PFSK-1 (cell line): ENCODE results near the gene NAALADL1.
A peak's percentile ranks its signal among the peaks of the same experiment; 100 is the strongest.

ENCODE experiments used
- FOXP2 ChIP-seq: optimal IDR thresholded peaks from 2 replicates; pipeline ENCODE3; 2011; ENCODE audit warnings: borderline replicate concordance, control low read depth, inconsistent platforms; ENCODE audit not compliant: insufficient read depth; ENCODE audit errors: extremely low read length, extremely low read depth
- POLR2AphosphoS5 ChIP-seq: IDR thresholded peaks from 2 replicates; pipeline ENCODE4 v1.6.1; 2012; ENCODE audit warnings: low read depth, mild to moderate bottlenecking, control low read depth, low read length, moderate library complexity
- REST ChIP-seq, 2 experiments: IDR thresholded peaks; 2 replicates each; pipeline versions ENCODE4 v1.6.1 to v1.8.0; 2011 to 2012; ENCODE audit warnings: low read depth in 2 of 2, low read length in 2 of 2, control low read depth in 1 of 2, inconsistent platforms in 1 of 2, mild to moderate bottlenecking in 1 of 2, moderate library complexity in 1 of 2; ENCODE audit not compliant: insufficient read depth in 1 of 2
- SIN3A ChIP-seq: IDR thresholded peaks from 2 replicates; pipeline ENCODE4 v1.6.1; 2012; ENCODE audit warnings: mild to moderate bottlenecking, low read length, moderate library complexity, borderline replicate concordance; ENCODE audit not compliant: insufficient read depth
- TAF1 ChIP-seq: IDR thresholded peaks from 2 replicates; pipeline ENCODE4 v1.6.1; 2012; ENCODE audit warnings: low read length, control low read depth, borderline replicate concordance; ENCODE audit not compliant: insufficient read depth

The NAALADL1 gene

DNA sequence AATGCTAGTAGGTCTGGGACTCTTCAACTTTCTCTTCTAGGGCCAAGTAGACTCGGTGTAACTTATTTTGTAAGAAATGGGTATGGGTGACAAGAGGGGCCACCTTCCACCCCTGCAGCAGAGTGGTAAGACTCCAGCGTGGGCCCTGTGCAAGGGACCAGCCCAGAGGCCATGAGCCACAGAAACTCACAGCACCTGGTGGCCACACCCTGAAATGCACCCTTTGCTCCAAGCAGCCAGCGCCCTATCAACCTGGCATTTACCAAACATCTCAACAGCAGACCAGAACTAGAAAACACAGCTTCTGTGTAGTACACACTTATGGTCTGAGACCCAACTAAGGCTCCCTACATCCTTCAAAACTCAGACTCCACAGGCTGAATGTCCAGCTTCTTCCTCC lies 19.8 kb upstream of the NAALADL1 start:
- TF ChIP-seq TAF1 (no peak), POLR2AphosphoS5 (peak; percentile 19; the same call in 1 of the 2 replicates), FOXP2 (no peak), SIN3A (no peak), REST (IDR thresholded peaks at IDR 0.05; ENCODE audit: insufficient read depth in 1 of 2, low read depth in 2 of 2, low read length in 2 of 2) (no peak)

GRCh38 chr11:65077451-65077850 lies 19.1 kb upstream of the NAALADL1 start:
- TF ChIP-seq POLR2AphosphoS5, result no peak
- no peak for TF ChIP-seq SIN3A
- TF ChIP-seq FOXP2, result no peak
- no peak for TF ChIP-seq TAF1
- no peak for TF ChIP-seq REST (IDR thresholded peaks at IDR 0.05; ENCODE audit: insufficient read depth in 1 of 2, low read depth in 2 of 2, low read length in 2 of 2)

DNA sequence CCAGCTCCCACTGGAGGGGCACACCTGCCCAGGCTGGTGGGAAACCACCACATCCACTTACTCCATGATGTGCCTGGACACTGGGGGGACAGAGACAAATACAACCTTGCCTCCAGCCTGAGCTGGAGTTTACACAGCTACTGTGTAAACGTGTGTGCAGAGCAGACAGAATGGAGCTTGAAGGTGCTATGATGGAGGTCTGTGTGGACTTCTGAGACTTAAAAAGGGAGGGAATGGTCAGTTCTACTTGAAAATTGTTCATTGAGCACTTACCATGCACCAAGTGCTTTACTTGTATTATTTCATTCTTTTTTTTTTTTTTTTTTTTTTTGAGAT lies 14.2 kb upstream of the NAALADL1 start:
- TF ChIP-seq SIN3A (no peak), TAF1 (no peak), REST (IDR thresholded peaks at IDR 0.05; ENCODE audit: insufficient read depth in 1 of 2, low read depth in 2 of 2, low read length in 2 of 2) (no peak), POLR2AphosphoS5 (no peak)

- TF ChIP-seq POLR2AphosphoS5 (no peak), REST (IDR thresholded peaks at IDR 0.05; ENCODE audit: insufficient read depth in 1 of 2, low read depth in 2 of 2, low read length in 2 of 2) (no peak), FOXP2 (no peak), TAF1 (no peak), SIN3A (no peak)
Measured at GRCh38 chr11:65071907-65072630, 13.7 kb upstream of the NAALADL1 start.

GRCh38 chr11:65069217-65069616 lies 10.9 kb upstream of the NAALADL1 start:
- TF ChIP-seq POLR2AphosphoS5 (no peak), TAF1 (no peak), REST (IDR thresholded peaks at IDR 0.05; ENCODE audit: insufficient read depth in 1 of 2, low read depth in 2 of 2, low read length in 2 of 2) (no peak), SIN3A (no peak), FOXP2 (no peak)
